SK-N-SH (cell line): ENCODE data around the gene TIAM1.

Experiments
- CTCF ChIP-seq: fragments of 200-600 bp; sonication (generic); IDR thresholded peaks from 2 replicates; pipeline ENCODE4 v1.6.1; 2017; ENCODE audit warnings: antibody characterized with exemption, mild to moderate bottlenecking, moderate library complexity
- EZH2phosphoT487 ChIP-seq: fragments of 200-600 bp; sonication (generic); IDR thresholded peaks from 2 replicates; pipeline ENCODE4 v1.6.1; 2017; ENCODE audit warnings: low read depth, mixed run types, mild to moderate bottlenecking, antibody characterized with exemption, moderate library complexity, borderline replicate concordance
- RFX5 ChIP-seq: IDR thresholded peaks from 2 replicates; pipeline ENCODE4 v1.6.1; 2012; ENCODE audit warnings: mild to moderate bottlenecking, improper control_type of control experiment, low read length
- TCF12 ChIP-seq: IDR thresholded peaks from 2 replicates; pipeline ENCODE4 v1.4.0; 2012

GRCh38 chr21:31216206-31216605, 127.9 kb downstream of the TIAM1 start:
- no peak for TF ChIP-seq CTCF
- no peak for TF ChIP-seq RFX5
- no peak for TF ChIP-seq EZH2phosphoT487
- TF ChIP-seq TCF12, result no peak
